Measurements from ENCODE around the gene RBSN. TPM values are rescaled to one million over a fixed set of nuclear protein-coding genes. Genes with fewer than 3 reads are reported as not detected.

RBSN gene
- total and polyA plus RNA-seq, 4 donors, result 12.9 to 39.2 (median 23.1) TPM

DNA sequence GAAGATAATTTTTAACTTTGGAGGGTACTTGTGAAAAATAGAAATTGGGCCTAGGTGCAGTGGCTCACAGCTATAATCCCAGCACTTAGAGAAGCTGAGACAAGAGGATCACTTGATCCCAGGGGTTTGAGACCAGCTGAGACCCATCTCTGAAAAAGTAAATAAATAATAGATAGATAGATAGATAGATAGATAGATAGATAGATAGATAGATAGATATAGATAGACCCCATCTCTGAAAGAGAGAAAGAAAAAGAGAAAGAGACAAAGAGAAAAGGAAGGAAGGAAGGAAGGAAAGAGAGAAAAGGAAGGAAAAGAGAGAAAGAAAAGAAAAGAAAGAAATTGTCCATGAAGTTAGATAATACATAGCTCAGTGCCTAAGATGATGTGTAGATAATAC is 69.3 kb downstream of the RBSN start:
- intact Hi-C loops (cut with DNase I), result no loop called here
- DNase-seq, result no peak
- no peak overlapping the region for H3K4me3 ChIP-seq (ENCODE audit: low read length in 2 of 2)
- no peaks in the 10 kb centered on the region for H3K27me3 ChIP-seq (ENCODE audit: control insufficient read depth in 1 of 2, insufficient read depth in 2 of 2, low read length in 1 of 2)
- H3K4me1 ChIP-seq (ENCODE audit: control insufficient read depth in 1 of 2, insufficient read depth in 2 of 2, low read length in 2 of 2), result no peaks in the 10 kb centered on the region
- no peak overlapping the region for H3K27ac ChIP-seq (ENCODE audit: low read depth in 1 of 2, low read length in 2 of 2)
- ATAC-seq (ENCODE audit: low FRiP score), result no peak
- peaks cover 14 to 26% of the 10 kb centered on the region in 2 donors for H3K36me3 ChIP-seq (ENCODE audit: control insufficient read depth in 1 of 2, insufficient read depth in 2 of 2, low read length in 1 of 2)
- no peaks in the 10 kb centered on the region for H3K9me3 ChIP-seq (ENCODE audit: control insufficient read depth, low read length)

DNA sequence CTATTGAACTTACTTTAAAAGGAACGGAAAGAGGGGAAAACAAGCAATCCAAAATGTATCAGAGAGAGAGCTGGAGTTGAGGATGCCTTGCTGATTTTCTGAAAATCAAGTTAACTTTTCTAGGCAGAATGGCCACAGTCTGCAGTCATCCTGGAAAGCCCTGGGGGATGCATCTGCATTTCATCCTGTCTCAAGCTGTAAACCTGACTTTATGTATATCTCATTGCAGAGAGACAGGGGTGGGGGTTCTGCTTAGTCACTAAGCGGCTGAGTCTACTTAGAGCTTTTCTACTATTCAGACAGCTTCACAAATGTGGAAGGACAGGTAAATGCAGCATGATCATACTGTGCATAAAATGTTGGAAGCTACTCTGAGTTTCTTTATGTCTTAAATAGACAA is 75.2 kb downstream of the RBSN start:
- H3K4me1 ChIP-seq (ENCODE audit: control insufficient read depth in 1 of 2, insufficient read depth in 2 of 2, low read length in 2 of 2), result no peaks in the 10 kb centered on the region
- 87 to 94% methylated on average over 2 of the region's 2 CpGs for WGBS, 2 donors
- H3K27me3 ChIP-seq (ENCODE audit: control insufficient read depth in 1 of 2, insufficient read depth in 2 of 2, low read length in 1 of 2), result no peaks in the 10 kb centered on the region
- intact Hi-C loops (cut with DNase I), result no loop called here
- DNase-seq (no peak), ATAC-seq (ENCODE audit: low FRiP score) (no peak)
- H3K27ac ChIP-seq (ENCODE audit: low read depth in 1 of 2, low read length in 2 of 2), result no peak overlapping the region
- no peaks in the 10 kb centered on the region for H3K9me3 ChIP-seq (ENCODE audit: control insufficient read depth, low read length)
- H3K36me3 ChIP-seq (ENCODE audit: control insufficient read depth in 1 of 2, insufficient read depth in 2 of 2, low read length in 1 of 2), result peaks cover 10 to 26% of the 10 kb centered on the region in 2 donors
- H3K4me3 ChIP-seq (ENCODE audit: low read length in 2 of 2), result no peak overlapping the region

- no peak for ATAC-seq (ENCODE audit: low FRiP score)
- WGBS, 2 donors, result 72 to 73% methylated on average over 5 of the region's 5 CpGs
- peaks cover 7 to 26% of the 10 kb centered on the region in 2 donors for H3K36me3 ChIP-seq (ENCODE audit: control insufficient read depth in 1 of 2, insufficient read depth in 2 of 2, low read length in 1 of 2)
- H3K4me3 ChIP-seq (ENCODE audit: low read length in 2 of 2), result no peak overlapping the region
- no peak overlapping the region for H3K27ac ChIP-seq (ENCODE audit: low read depth in 1 of 2, low read length in 2 of 2)
- DNase-seq, result no peak
- no peaks in the 10 kb centered on the region for H3K27me3 ChIP-seq (ENCODE audit: control insufficient read depth in 1 of 2, insufficient read depth in 2 of 2, low read length in 1 of 2)
- H3K4me1 ChIP-seq (ENCODE audit: control insufficient read depth in 1 of 2, insufficient read depth in 2 of 2, low read length in 2 of 2), result no peaks in the 10 kb centered on the region
- intact Hi-C loops (cut with DNase I), result no loop called here
- H3K9me3 ChIP-seq (ENCODE audit: control insufficient read depth, low read length), result no peaks in the 10 kb centered on the region
Measured at GRCh38 chr3:15023249-15023648, 75.7 kb downstream of the RBSN start.

Other genes starting within 250 kb of the RBSN start
- gene NR2C2, start 151.6 kb downstream of the RBSN start, total RNA-seq, result 10 to 100 TPM; 51.8 to 55.7 TPM
- 10 to 100 TPM in 1 of 2 donors, 1 to 10 TPM in 1; 4.3 to 13.0 TPM for gene NR2C2, start 151.6 kb downstream of the RBSN start, polyA plus RNA-seq
- gene MRPS25, start 33.8 kb downstream of the RBSN start, total RNA-seq, result 10 to 100 TPM; 27.5 to 37.6 TPM
- 10 to 100 TPM; 10.8 to 31.8 TPM for gene MRPS25, start 33.8 kb downstream of the RBSN start, polyA plus RNA-seq
- gene CAPN7, start 107.1 kb upstream of the RBSN start, total RNA-seq, result 10 to 100 TPM; 48.2 to 54.4 TPM
- gene CAPN7, start 107.1 kb upstream of the RBSN start, polyA plus RNA-seq, result 10 to 100 TPM; 14.5 to 24.1 TPM
- gene SH3BP5, start 233.4 kb upstream of the RBSN start, total RNA-seq, result 10 to 100 TPM; 79.9 to 93.1 TPM
- 10 to 100 TPM; 26.5 to 62.6 TPM for gene SH3BP5, start 233.4 kb upstream of the RBSN start, polyA plus RNA-seq

All from aorta (tissue), 5 donors.